ENCODE results near the gene LTBP4.
A peak's percentile ranks its signal among the peaks of the same experiment; 100 is the strongest.

LTBP4 gene

DNA sequence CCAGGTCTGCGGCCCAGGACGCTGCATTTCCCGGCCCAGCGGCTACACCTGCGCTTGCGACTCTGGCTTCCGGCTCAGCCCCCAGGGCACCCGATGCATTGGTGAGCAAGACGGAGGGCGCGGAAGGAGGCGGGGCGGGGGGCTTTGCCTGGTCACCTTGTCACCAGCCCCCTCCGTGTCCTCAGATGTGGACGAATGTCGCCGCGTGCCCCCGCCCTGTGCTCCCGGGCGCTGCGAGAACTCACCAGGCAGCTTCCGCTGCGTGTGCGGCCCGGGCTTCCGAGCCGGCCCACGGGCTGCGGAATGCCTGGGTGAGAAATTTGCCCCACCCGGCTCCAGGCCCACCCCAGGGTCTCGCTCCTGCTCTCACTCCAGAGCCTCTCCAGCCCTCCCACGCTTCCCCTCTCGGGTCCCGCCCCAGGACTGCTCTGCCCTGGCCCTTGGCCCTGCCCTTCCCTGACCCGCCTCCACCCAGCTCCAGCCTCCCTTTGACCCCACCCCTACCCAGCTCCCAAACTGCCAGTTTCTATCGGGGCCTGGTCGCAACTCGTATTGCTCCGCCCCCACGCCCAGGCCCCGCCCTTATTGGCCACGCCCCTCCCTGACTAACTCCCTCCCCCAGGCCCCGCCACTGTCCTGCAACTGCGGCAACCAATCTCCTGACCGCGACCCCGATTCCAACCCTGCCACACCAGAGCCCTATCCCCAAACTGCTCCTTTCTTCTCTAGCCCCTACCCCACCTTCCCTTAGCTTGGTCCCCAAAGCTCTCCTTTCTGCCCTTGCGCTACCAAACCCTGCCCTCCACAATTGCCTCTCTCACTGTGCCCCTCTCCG is 8.6 kb downstream of the LTBP4 start:
- peaks cover 81% of the 10 kb centered on the region for H3K27me3 ChIP-seq (ENCODE audit: insufficient read depth, low read length)
- H3K4me1 ChIP-seq (ENCODE audit: insufficient read depth, low read length): 0 out of 2 replicates have a peak, but pooled peaks cover 2% of the 10 kb centered on the region
- peak overlapping the region; percentile 59; the same call in 1 of the 2 replicates for H3K9ac ChIP-seq (ENCODE audit: low read depth, low read length)
- H3K27ac ChIP-seq (ENCODE audit: low read length): no peak overlapping the region
- no peaks in the 10 kb centered on the region for H3K36me3 ChIP-seq (ENCODE audit: insufficient read depth, low read depth, low read length)
- peak overlapping the region; percentile 70 for H3K4me3 ChIP-seq (ENCODE audit: low read length)
- H3K9me3 ChIP-seq (ENCODE audit: insufficient read depth, low read depth, low read length): no peaks in the 10 kb centered on the region

DNA sequence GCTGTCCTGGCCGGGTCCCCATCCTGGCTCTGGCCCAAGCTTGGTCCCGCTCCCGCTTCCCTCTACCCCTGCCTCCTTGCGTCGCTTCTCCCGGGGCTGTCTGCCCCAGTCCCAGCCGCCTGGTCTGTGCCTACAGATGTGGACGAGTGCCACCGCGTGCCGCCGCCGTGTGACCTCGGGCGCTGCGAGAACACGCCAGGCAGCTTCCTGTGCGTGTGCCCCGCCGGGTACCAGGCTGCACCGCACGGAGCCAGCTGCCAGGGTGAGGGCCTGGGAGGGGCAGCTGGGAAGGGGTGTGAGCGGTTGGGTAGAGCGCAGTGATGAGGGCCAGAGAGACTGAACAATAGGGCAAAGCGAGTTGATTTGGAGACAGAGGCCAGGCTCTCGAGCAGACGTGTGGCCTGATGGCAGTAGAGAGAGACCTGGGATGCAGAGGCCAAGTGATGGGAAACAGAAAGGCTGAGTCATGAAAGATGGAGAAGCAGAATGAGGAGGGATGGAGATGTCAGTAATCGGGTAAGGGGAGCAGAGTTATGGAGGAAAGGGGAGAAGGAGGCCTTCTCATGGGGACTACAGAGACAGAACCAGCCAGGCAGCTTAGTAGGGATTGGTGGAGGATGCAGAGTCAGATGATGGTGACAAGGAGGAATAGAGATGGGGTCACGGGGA is 9.4 kb downstream of the LTBP4 start:
- no peaks in the 10 kb centered on the region for H3K9me3 ChIP-seq (ENCODE audit: insufficient read depth, low read depth, low read length)
- H3K27ac ChIP-seq (ENCODE audit: low read length): no peak overlapping the region
- 0 out of 2 replicates have a peak, but pooled peaks cover 2% of the 10 kb centered on the region for H3K4me1 ChIP-seq (ENCODE audit: insufficient read depth, low read length)
- peak overlapping the region; percentile 59; the same call in 1 of the 2 replicates for H3K9ac ChIP-seq (ENCODE audit: low read depth, low read length)
- peaks cover 73% of the 10 kb centered on the region for H3K27me3 ChIP-seq (ENCODE audit: insufficient read depth, low read length)
- peak overlapping the region; percentile 70 for H3K4me3 ChIP-seq (ENCODE audit: low read length)
- peaks cover under 1% of the 10 kb centered on the region; the same call in 1 of the 2 replicates for H3K36me3 ChIP-seq (ENCODE audit: insufficient read depth, low read depth, low read length)

DNA sequence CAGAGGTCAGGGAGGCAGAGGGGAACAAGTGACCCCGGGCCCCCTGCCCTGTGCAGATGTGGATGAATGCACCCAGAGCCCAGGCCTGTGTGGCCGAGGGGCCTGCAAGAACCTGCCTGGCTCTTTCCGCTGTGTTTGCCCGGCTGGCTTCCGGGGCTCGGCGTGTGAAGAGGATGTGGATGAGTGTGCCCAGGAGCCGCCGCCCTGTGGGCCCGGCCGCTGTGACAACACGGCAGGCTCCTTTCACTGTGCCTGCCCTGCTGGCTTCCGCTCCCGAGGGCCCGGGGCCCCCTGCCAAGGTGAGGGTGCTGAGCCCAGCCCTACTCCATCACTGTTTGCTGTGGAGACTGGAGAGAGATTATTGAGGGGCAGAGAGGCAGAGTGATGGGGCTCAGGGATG is 9.9 kb downstream of the LTBP4 start:
- H3K27me3 ChIP-seq (ENCODE audit: insufficient read depth, low read length): peaks cover 68% of the 10 kb centered on the region
- no peaks in the 10 kb centered on the region for H3K4me1 ChIP-seq (ENCODE audit: insufficient read depth, low read length)
- no peak overlapping the region for H3K4me3 ChIP-seq (ENCODE audit: low read length)
- peaks cover 4% of the 10 kb centered on the region; the same call in 1 of the 2 replicates for H3K36me3 ChIP-seq (ENCODE audit: insufficient read depth, low read depth, low read length)
- H3K9ac ChIP-seq (ENCODE audit: low read depth, low read length): no peak overlapping the region
- H3K9me3 ChIP-seq (ENCODE audit: insufficient read depth, low read depth, low read length): no peaks in the 10 kb centered on the region
- H3K27ac ChIP-seq (ENCODE audit: low read length): no peak overlapping the region

DNA sequence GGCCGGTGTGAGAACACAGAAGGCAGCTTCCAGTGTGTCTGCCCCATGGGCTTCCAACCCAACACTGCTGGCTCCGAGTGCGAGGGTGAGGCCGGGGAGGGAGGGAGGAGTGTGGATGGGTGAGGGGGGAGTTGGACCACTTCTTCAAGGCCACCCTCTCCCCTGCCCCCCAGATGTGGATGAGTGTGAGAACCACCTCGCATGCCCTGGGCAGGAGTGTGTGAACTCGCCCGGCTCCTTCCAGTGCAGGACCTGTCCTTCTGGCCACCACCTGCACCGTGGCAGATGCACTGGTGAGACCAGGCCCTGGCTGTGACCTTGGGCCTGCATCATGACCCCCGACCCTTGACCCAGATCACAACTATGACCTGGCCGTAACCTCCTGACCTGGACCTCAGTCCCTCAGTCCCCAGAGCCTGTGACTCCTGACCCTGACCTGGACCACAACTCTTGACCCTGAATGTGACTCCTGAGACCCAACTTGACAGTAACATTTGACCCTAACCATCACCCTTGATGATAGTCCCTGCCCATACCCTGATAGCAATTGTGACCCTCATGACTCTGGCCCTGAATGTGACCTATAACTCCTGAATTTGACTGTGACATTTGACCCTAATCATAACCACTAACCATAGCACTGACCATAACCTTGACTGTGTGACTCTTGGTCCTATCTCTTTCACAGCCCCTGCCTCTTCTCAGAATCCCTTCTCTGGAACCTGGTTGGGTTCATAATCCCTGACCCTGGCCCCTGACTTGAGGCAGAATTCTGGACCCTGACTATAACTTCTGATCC is 10.9 kb downstream of the LTBP4 start:
- peaks cover 7% of the 10 kb centered on the region; the same call in 1 of the 2 replicates for H3K36me3 ChIP-seq (ENCODE audit: insufficient read depth, low read depth, low read length)
- no peak overlapping the region for H3K27ac ChIP-seq (ENCODE audit: low read length)
- H3K9ac ChIP-seq (ENCODE audit: low read depth, low read length): no peak overlapping the region
- peaks cover 58% of the 10 kb centered on the region for H3K27me3 ChIP-seq (ENCODE audit: insufficient read depth, low read length)
- no peak overlapping the region for H3K4me3 ChIP-seq (ENCODE audit: low read length)
- H3K9me3 ChIP-seq (ENCODE audit: insufficient read depth, low read depth, low read length): no peaks in the 10 kb centered on the region
- H3K4me1 ChIP-seq (ENCODE audit: insufficient read depth, low read length): no peaks in the 10 kb centered on the region

DNA sequence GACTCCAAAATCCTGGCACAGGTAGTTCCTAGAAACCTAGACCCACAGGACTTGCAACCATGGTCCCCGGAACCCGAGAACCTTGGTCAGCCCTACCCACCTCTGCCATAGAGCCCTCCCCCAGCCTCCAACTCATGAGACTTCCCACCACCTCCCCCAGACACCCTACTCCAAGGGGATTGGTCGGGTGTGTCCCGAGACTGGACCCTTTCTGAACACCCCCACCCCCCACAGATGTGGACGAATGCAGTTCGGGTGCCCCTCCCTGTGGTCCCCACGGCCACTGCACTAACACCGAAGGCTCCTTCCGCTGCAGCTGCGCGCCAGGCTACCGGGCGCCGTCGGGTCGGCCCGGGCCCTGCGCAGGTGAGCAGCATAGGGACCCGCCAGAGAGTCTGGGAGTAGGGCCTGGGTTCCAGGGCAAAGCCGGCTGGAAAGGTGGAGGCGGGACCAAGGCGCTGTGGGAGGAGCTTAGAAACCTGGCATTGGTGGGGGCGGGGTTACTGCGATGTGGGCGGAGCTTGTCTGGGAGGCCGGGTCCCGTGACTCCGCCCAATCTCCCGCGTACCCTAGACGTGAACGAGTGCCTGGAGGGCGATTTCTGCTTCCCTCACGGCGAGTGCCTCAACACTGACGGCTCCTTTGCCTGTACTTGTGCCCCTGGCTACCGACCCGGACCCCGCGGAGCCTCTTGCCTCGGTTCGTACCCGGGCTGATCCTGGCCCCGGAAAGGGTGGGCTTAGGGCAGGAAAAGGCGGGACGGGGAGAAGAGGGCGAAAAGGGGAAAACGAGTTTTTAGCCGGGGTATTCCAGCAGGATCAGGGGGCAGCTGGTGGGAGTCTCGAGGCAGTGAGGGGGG is 11.9 kb downstream of the LTBP4 start:
- peak overlapping the region; percentile 92 for H3K4me3 ChIP-seq (ENCODE audit: low read length)
- no peaks in the 10 kb centered on the region for H3K4me1 ChIP-seq (ENCODE audit: insufficient read depth, low read length)
- peak overlapping the region; percentile 32 for H3K27ac ChIP-seq (ENCODE audit: low read length)
- peaks cover 7% of the 10 kb centered on the region; the same call in 1 of the 2 replicates for H3K36me3 ChIP-seq (ENCODE audit: insufficient read depth, low read depth, low read length)
- peak overlapping the region; percentile 83; the same call in 1 of the 2 replicates for H3K9ac ChIP-seq (ENCODE audit: low read depth, low read length)
- H3K27me3 ChIP-seq (ENCODE audit: insufficient read depth, low read length): peaks cover 49% of the 10 kb centered on the region
- H3K9me3 ChIP-seq (ENCODE audit: insufficient read depth, low read depth, low read length): no peaks in the 10 kb centered on the region

DNA sequence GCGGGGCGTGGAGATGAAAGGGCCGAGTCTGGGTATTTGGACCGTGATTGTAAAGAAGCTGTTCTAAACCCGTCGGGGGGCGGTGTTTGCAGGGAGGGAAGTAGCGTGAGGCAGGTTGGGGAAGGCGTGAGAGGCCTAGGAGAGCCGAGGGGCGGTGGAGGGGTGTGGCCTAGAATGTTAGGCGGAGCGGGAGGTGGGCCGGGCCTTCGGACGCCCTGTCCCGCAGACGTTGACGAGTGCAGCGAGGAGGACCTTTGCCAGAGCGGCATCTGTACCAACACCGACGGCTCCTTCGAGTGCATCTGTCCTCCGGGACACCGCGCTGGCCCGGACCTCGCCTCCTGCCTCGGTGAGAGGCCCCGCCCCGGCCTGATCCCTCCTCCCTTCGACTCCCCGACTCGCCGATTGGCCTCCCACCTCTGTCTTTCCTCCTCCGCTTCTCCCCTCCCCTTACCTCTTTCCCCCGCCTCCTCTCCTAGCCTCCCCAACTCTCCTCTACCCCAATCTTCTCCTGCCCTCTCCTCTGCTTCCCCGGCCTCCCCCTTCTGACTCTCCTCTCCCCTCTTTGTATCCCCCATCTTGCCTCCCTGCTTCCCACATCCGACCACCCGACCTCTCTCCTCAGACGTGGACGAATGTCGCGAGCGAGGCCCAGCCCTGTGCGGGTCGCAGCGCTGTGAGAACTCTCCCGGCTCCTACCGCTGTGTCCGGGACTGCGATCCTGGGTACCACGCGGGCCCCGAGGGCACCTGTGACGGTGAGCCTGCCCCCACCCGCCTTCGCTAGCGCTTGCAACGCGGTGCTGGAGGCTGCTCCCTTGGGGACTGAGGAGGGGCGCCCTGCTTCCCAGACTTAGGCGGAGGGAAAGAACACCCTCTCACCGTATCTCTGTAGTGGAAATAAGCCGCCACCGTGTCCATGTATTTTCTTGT is 12.8 kb downstream of the LTBP4 start:
- Histone ChIP-seq H3K9ac (ENCODE audit: low read depth, low read length) (peak overlapping the region; percentile 83; the same call in 1 of the 2 replicates), H3K9me3 (ENCODE audit: insufficient read depth, low read depth, low read length) (no peaks in the 10 kb centered on the region), H3K36me3 (ENCODE audit: insufficient read depth, low read depth, low read length) (peaks cover 8% of the 10 kb centered on the region), H3K27ac (ENCODE audit: low read length) (peak overlapping the region; percentile 32), H3K27me3 (ENCODE audit: insufficient read depth, low read length) (peaks cover 40% of the 10 kb centered on the region), H3K4me1 (ENCODE audit: insufficient read depth, low read length) (no peaks in the 10 kb centered on the region), H3K4me3 (ENCODE audit: low read length) (peak overlapping the region; percentile 92)

DNA sequence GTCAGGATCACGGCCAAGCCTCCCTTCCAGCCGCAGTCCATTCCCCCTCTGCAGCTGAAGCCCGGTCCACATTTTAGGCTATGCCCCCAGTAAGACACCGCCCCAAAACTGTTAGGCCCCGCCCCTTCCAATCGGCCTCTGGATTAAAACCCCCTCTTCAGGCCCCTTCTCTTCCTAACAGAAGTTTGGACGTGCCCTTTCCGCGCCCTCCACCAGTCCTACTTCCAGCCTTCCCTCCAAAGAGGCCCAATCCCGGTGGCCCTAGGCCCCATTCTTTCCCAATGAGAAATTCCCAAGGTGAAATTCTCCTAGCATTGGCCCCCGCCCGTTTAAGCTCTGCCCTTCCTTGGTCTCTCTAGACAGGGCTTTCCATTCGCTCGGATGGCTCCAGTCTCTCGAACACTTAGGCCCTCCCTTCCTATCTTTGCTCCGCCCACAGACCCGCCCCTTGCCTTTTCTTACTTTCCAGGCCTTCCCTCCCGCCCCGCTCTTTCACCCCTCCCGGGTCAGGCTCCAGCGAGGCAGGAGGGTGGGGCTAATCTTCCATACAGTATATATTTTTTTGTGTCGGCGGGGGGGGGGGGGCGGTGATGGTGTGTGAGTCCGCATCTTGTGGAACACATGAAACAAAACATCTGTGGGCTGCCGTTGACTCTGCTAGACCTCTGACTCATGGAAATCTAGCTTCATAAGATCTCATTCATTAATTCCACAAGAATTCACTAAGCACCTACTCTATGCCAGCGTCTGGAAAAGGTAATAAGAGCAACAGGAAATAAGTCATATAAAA is 13.6 kb downstream of the LTBP4 start:
- Histone ChIP-seq H3K4me1 (ENCODE audit: insufficient read depth, low read length) (no peaks in the 10 kb centered on the region), H3K9me3 (ENCODE audit: insufficient read depth, low read depth, low read length) (no peaks in the 10 kb centered on the region), H3K4me3 (ENCODE audit: low read length) (peak overlapping the region; percentile 92), H3K27me3 (ENCODE audit: insufficient read depth, low read length) (peaks cover 31% of the 10 kb centered on the region), H3K36me3 (ENCODE audit: insufficient read depth, low read depth, low read length) (peaks cover 16% of the 10 kb centered on the region), H3K27ac (ENCODE audit: low read length) (peak overlapping the region; percentile 62), H3K9ac (ENCODE audit: low read depth, low read length) (peak overlapping the region; percentile 83; the same call in 1 of the 2 replicates)

DNA sequence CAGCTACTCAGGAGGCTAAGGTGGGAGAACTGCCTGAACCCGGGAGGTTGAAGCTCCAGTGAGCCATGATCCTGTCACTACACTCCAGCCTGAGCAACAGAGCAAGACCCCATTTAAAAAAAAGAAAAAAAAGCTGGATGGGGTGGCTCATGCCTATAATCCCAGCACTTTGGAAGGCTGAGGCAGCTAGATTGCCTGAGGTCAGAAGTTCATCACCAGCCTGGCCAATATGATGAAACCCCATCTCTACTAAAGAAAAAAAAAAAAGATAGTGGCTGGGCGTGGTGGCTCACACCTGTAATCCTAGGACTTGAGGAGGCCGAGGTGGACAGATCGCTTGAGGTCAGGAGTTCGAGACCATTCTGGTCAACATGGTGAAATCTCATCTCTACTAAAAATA is 15.0 kb downstream of the LTBP4 start:
- Histone ChIP-seq H3K27ac (ENCODE audit: low read length) (no peak overlapping the region), H3K4me3 (ENCODE audit: low read length) (no peak overlapping the region), H3K27me3 (ENCODE audit: insufficient read depth, low read length) (peaks cover 19% of the 10 kb centered on the region), H3K36me3 (ENCODE audit: insufficient read depth, low read depth, low read length) (peaks cover 22% of the 10 kb centered on the region), H3K9me3 (ENCODE audit: insufficient read depth, low read depth, low read length) (no peaks in the 10 kb centered on the region), H3K9ac (ENCODE audit: low read depth, low read length) (no peak overlapping the region), H3K4me1 (ENCODE audit: insufficient read depth, low read length) (no peaks in the 10 kb centered on the region)

DNA sequence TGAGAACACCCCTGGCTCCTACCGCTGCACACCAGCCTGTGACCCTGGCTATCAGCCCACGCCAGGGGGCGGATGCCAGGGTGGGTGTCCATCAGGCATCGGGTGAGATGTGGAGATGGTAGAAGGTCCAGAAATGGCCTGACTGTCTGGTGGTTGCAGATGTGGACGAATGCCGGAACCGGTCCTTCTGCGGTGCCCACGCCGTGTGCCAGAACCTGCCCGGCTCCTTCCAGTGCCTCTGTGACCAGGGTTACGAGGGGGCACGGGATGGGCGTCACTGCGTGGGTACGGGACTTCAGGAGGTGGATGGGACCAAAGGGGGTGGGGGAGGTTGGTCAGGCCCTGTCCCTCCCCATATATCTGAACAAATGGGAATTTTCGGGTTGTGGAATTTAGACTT is 15.8 kb downstream of the LTBP4 start:
- Histone ChIP-seq H3K9me3 (ENCODE audit: insufficient read depth, low read depth, low read length) (no peaks in the 10 kb centered on the region), H3K36me3 (ENCODE audit: insufficient read depth, low read depth, low read length) (peaks cover 27% of the 10 kb centered on the region), H3K4me3 (ENCODE audit: low read length) (no peak overlapping the region), H3K27ac (ENCODE audit: low read length) (no peak overlapping the region), H3K27me3 (ENCODE audit: insufficient read depth, low read length) (peaks cover 11% of the 10 kb centered on the region), H3K4me1 (ENCODE audit: insufficient read depth, low read length) (no peaks in the 10 kb centered on the region), H3K9ac (ENCODE audit: low read depth, low read length) (no peak overlapping the region)

All from iPS-20b (cell line).